Mesendoderm (in vitro differentiated cells): ENCODE measurements around the gene PDE3A.

Experiments
- DNase-seq: peaks from one replicate; pipeline ENCODE4 v3.0.0; 2013
- H2AK5ac ChIP-seq: 2 replicates; pipeline ENCODE4 v1.6.1; 2013; ENCODE audit warnings: low read length, inconsistent platforms
- H2BK120ac ChIP-seq: 2 replicates; pipeline ENCODE4 v1.6.1; 2013; ENCODE audit warnings: low read depth, mild to moderate bottlenecking, low read length, moderate library complexity, mixed read lengths
- H2BK15ac ChIP-seq: replicated peaks from 2 replicates; pipeline ENCODE4 v1.6.1; 2013; ENCODE audit warnings: low read depth, mild to moderate bottlenecking, moderate library complexity
- H2BK5ac ChIP-seq: 2 replicates; pipeline ENCODE4 v1.6.1; 2013; ENCODE audit warnings: low read length, inconsistent platforms
- H3K18ac ChIP-seq: 2 replicates; pipeline ENCODE4 v1.6.1; 2013; ENCODE audit warnings: mild to moderate bottlenecking, low read length, mixed read lengths
- H3K23ac ChIP-seq: one replicate; pipeline ENCODE4 v1.6.1; 2013; ENCODE audit warnings: low read length
- H3K27ac ChIP-seq: 2 replicates; pipeline ENCODE4 v1.5.1; 2013; ENCODE audit warnings: low read depth, mild to moderate bottlenecking, inconsistent platforms, low read length, moderate library complexity
- H3K27me3 ChIP-seq: 2 replicates; pipeline ENCODE4 v1.6.1; 2013; ENCODE audit warnings: low read length, control low read depth, mild to moderate bottlenecking, inconsistent platforms; ENCODE audit not compliant: insufficient read depth, poor library complexity
- H3K36me3 ChIP-seq: 2 replicates; pipeline ENCODE4 v1.6.1; 2013; ENCODE audit warnings: low read length, inconsistent platforms; ENCODE audit not compliant: control insufficient read depth, insufficient read depth
- H3K4ac ChIP-seq: one replicate; pipeline ENCODE4 v1.6.1; 2013; ENCODE audit warnings: low read depth, mild to moderate bottlenecking, low read length, moderate library complexity
- H3K4me1 ChIP-seq: 2 replicates; pipeline ENCODE4 v1.6.1; 2013; ENCODE audit warnings: low read depth, low read length, inconsistent platforms; ENCODE audit not compliant: control insufficient read depth
- H3K4me2 ChIP-seq: 2 replicates; pipeline ENCODE4 v1.6.1; 2013; ENCODE audit warnings: low read length
- H3K4me3 ChIP-seq: 2 replicates; pipeline ENCODE4 v1.5.1; 2013; ENCODE audit warnings: mild to moderate bottlenecking, low read length
- H3K56ac ChIP-seq: one replicate; pipeline ENCODE4 v1.6.1; 2013; ENCODE audit warnings: low read length
- H3K79me1 ChIP-seq: 2 replicates; pipeline ENCODE4 v1.6.1; 2013; ENCODE audit warnings: low read length, inconsistent platforms
- H3K79me2 ChIP-seq: 2 replicates; pipeline ENCODE4 v1.6.1; 2013; ENCODE audit warnings: mild to moderate bottlenecking, low read length; ENCODE audit not compliant: control insufficient read depth, insufficient read depth
- H3K9ac ChIP-seq: 2 replicates; pipeline ENCODE4 v1.6.1; 2013; ENCODE audit warnings: low read length, inconsistent platforms
- H4K5ac ChIP-seq: one replicate; pipeline ENCODE4 v1.6.1; 2013; ENCODE audit warnings: low read length
- H4K8ac ChIP-seq: one replicate; pipeline ENCODE4 v1.6.1; 2013; ENCODE audit warnings: low read depth, mild to moderate bottlenecking, control low read depth, low read length, moderate library complexity
- WGBS: extraction: QIAGEN DNeasy Blood & Tissue Kit; methylation state at CpG from one replicate; pipeline ENCODE4 v1.1.7; 2013; ENCODE audit warnings: low lambda C conversion rate, missing lambda C conversion rate; ENCODE audit not compliant: insufficient coverage; ENCODE audit errors: extremely low coverage; 5-methylcytosine and 5-hydroxymethylcytosine counted together

Gene PDE3A

DNA sequence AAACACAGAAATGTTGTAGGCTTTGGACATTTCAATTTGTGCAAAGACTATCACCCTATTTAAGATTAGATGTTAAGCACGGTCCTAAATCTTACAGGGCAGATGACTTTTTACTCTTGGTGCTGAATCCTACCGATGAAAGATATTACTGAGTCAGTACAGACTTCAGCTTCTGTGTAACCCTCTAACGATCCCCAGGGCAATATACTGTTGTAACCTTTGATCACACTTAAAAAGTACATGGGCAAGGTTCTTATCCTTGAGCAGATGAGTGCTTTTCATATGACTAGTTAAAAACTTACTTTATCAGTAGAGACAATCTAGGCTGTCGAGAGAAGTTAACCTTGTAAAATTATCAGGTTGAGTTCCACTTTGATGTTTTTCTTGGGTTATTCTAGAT lies 22.5 kb downstream of the PDE3A start:
- no CpG with 5 or more reads among the region's 4 CpGs for WGBS
- Histone ChIP-seq H3K9ac (no peak overlapping the region), H3K36me3 (no peaks in the 10 kb centered on the region), H3K4me3 (no peak overlapping the region), H2AK5ac (no peak overlapping the region), H3K27me3 (no peaks in the 10 kb centered on the region), H3K4me2 (no peak overlapping the region), H3K56ac (no peak overlapping the region), H3K23ac (no peak overlapping the region), H3K79me1 (no peaks in the 10 kb centered on the region), H4K5ac (no peak overlapping the region), H3K18ac (no peak overlapping the region), H2BK120ac (no peak overlapping the region), H3K79me2 (no peaks in the 10 kb centered on the region), H2BK5ac (no peak overlapping the region), H3K27ac (no peak overlapping the region), H3K4me1 (no peaks in the 10 kb centered on the region), H2BK15ac (no peak overlapping the region), H4K8ac (no peak overlapping the region), H3K4ac (no peak overlapping the region)
- DNase-seq: no peak

DNA sequence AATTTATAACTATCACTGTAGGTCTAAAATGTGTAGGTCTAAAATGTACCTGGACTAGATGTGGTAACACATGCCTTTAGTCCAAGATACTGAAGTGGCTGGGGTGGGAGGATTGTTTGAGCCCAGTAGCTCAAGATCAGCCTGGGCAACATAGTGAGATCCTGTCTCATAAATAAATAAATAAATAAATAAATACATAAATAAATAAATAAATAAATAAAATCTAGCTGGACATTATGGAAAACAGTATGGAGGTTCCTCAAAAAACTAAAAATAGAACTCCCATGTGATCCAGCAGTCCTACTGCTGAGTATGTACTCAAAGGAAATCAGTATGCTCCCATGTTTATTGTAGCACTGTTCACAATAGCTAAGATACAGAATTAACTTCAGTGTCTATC lies 24.0 kb downstream of the PDE3A start:
- peaks cover 1% of the 10 kb centered on the region for H3K27me3 ChIP-seq
- H3K18ac ChIP-seq: no peak overlapping the region
- no peak overlapping the region for H2BK5ac ChIP-seq
- H3K36me3 ChIP-seq: no peaks in the 10 kb centered on the region
- H3K4me1 ChIP-seq: no peaks in the 10 kb centered on the region
- H2BK120ac ChIP-seq: no peak overlapping the region
- H2AK5ac ChIP-seq: no peak overlapping the region
- no peak for DNase-seq
- H3K56ac ChIP-seq: no peak overlapping the region
- no peak overlapping the region for H3K23ac ChIP-seq
- no peaks in the 10 kb centered on the region for H3K79me1 ChIP-seq
- H3K27ac ChIP-seq: no peak overlapping the region
- H3K4me2 ChIP-seq: no peak overlapping the region
- no peaks in the 10 kb centered on the region for H3K79me2 ChIP-seq
- no peak overlapping the region for H4K5ac ChIP-seq
- no peak overlapping the region for H3K9ac ChIP-seq
- H3K4ac ChIP-seq: no peak overlapping the region
- no peak overlapping the region for H2BK15ac ChIP-seq
- no peak overlapping the region for H3K4me3 ChIP-seq
- H4K8ac ChIP-seq: no peak overlapping the region

DNA sequence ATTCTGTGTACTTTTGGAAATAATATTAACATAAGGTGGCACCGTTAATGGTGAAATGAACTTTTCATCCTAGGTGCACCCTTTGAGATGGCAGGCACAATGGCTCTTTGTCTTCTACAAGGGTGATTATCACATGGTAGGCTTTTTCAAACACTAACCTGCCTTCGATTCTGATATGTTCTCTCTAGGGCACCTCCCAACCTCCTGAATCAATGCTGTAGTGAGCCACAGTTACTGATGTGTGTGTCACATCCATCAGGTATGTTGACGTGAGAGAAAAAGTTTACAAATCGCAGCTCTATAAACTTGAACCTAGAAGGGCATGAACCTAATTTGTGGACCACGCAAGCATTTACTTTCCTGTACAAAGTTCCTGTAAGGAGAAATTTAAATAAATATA lies 25.4 kb downstream of the PDE3A start:
- Histone ChIP-seq H3K4me3 (no peak overlapping the region), H3K56ac (no peak overlapping the region)

DNA sequence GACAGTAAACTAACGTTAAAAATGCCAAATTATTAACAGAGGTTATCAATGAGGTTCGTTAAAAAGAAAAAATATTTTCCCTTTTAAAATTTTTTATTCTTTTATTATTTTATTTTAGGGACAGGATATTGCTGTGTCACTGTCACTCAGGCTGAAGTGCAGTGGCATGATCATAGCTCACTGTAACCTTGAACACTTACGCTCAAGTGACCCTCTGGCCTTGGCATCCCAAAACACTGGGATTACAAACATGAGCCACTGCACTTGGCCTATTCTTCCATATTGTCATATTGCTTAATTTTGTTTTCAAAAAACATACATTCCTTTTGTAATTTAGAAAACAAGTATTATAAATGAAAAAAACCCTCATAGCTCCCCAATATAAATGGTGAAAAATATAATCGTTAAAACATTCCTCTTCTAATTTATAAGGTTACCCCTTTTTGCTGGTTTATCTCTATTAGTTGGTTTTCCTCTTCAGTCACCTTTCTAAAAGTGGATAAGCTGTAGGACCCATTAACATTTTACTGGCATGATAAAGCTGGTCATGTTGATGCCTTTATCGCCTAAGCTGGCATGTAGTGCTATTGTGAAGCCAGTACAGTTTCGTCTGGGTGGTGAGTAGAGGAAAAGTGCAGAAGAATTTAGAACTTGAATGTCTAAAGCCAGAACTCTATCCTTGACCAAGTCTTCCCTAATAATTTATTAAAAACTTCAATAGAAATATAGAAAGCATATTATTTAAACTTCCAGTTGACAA lies 27.6 kb downstream of the PDE3A start:
- H4K8ac ChIP-seq: no peak overlapping the region
- no peaks in the 10 kb centered on the region for H3K36me3 ChIP-seq
- no peak overlapping the region for H3K18ac ChIP-seq
- H3K79me1 ChIP-seq: no peaks in the 10 kb centered on the region
- H3K79me2 ChIP-seq: no peaks in the 10 kb centered on the region
- WGBS: no CpG with 5 or more reads among the region's 6 CpGs
- H3K4ac ChIP-seq: no peak overlapping the region
- H4K5ac ChIP-seq: no peak overlapping the region
- no peak overlapping the region for H3K4me2 ChIP-seq
- no peak overlapping the region for H3K23ac ChIP-seq
- no peak overlapping the region for H2BK15ac ChIP-seq
- no peak overlapping the region for H2BK5ac ChIP-seq
- peaks cover 1% of the 10 kb centered on the region for H3K27me3 ChIP-seq
- H3K56ac ChIP-seq: no peak overlapping the region
- H3K4me1 ChIP-seq: no peaks in the 10 kb centered on the region
- no peak for DNase-seq
- no peak overlapping the region for H3K4me3 ChIP-seq
- no peak overlapping the region for H2AK5ac ChIP-seq
- no peak overlapping the region for H3K9ac ChIP-seq
- no peak overlapping the region for H3K27ac ChIP-seq
- H2BK120ac ChIP-seq: no peak overlapping the region

More for the DNA sequence above, 25.4 kb downstream of the PDE3A start:
- Histone ChIP-seq H4K8ac (no peak overlapping the region), H3K36me3 (no peaks in the 10 kb centered on the region), H3K4me2 (no peak overlapping the region), H3K79me2 (no peaks in the 10 kb centered on the region), H3K4me1 (no peaks in the 10 kb centered on the region), H3K4ac (no peak overlapping the region), H4K5ac (no peak overlapping the region), H3K9ac (no peak overlapping the region), H3K18ac (no peak overlapping the region), H2AK5ac (no peak overlapping the region), H3K79me1 (no peaks in the 10 kb centered on the region), H2BK15ac (no peak overlapping the region), H3K23ac (no peak overlapping the region), H2BK120ac (no peak overlapping the region), H3K27ac (no peak overlapping the region), H3K27me3 (peaks cover 1% of the 10 kb centered on the region), H2BK5ac (no peak overlapping the region)
- no CpG with 5 or more reads among the region's 5 CpGs for WGBS
- no peak for DNase-seq

DNA sequence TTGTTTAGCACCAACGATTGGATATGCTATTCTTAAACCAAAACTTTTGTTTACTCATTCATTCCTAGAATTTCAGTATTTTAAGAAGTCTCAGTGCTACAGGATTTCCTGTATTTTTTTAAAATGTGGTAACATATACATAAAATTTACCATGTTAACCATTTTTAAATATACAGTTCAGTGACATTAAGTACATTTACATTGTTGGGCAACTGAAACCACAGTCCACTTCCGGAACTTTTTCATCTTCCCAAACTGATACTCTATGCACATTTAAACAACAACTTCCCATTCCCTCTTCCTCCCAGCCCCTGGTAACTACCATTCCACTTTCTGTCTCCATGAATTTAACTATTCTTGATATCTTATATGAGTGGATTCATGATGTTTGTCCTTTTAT lies 30.3 kb downstream of the PDE3A start:
- Histone ChIP-seq H3K56ac (no peak overlapping the region), H3K27me3 (peaks cover 1% of the 10 kb centered on the region), H3K23ac (no peak overlapping the region), H3K4me1 (no peaks in the 10 kb centered on the region), H2BK15ac (no peak overlapping the region), H3K9ac (no peak overlapping the region), H3K79me1 (no peaks in the 10 kb centered on the region), H3K36me3 (no peaks in the 10 kb centered on the region), H4K8ac (no peak overlapping the region), H3K79me2 (no peaks in the 10 kb centered on the region), H3K27ac (no peak overlapping the region), H3K18ac (no peak overlapping the region), H2AK5ac (no peak overlapping the region), H3K4ac (no peak overlapping the region), H4K5ac (no peak overlapping the region), H3K4me2 (no peak overlapping the region), H2BK5ac (no peak overlapping the region), H3K4me3 (no peak overlapping the region), H2BK120ac (no peak overlapping the region)
- WGBS: no CpG with 5 or more reads among the region's 2 CpGs
- no peak for DNase-seq

DNA sequence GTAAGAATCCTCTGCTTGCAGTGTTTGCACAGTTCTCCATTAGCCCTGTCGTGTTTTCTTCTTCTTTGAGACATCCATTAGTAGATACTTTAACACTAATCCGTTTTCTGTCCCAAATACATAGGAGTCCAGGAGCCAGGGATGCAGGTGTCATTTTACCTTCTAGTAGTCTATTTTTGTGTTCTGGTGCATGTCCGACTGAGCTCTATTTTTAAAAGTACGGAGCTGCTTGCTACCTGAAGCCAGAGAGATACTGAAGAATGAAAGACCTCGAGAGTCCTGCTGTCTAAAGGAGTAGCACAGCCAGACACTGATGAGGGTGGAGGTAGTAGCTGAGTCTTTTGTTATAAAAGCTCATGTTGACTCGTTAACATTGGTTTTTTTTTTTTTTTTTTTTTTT lies 31.7 kb downstream of the PDE3A start:
- H3K9ac ChIP-seq: no peak overlapping the region
- H2BK5ac ChIP-seq: no peak overlapping the region
- no peaks in the 10 kb centered on the region for H3K79me2 ChIP-seq
- no peak overlapping the region for H3K56ac ChIP-seq
- H2BK15ac ChIP-seq: no peak overlapping the region
- no peak overlapping the region for H3K4me3 ChIP-seq
- no peaks in the 10 kb centered on the region for H3K4me1 ChIP-seq
- no peak overlapping the region for H3K23ac ChIP-seq
- no peak overlapping the region for H3K18ac ChIP-seq
- H2AK5ac ChIP-seq: no peak overlapping the region
- H3K27me3 ChIP-seq: peaks cover 1% of the 10 kb centered on the region
- no peak overlapping the region for H4K8ac ChIP-seq
- H4K5ac ChIP-seq: no peak overlapping the region
- H3K4me2 ChIP-seq: no peak overlapping the region
- H3K79me1 ChIP-seq: no peaks in the 10 kb centered on the region
- H3K27ac ChIP-seq: no peak overlapping the region
- no peak overlapping the region for H2BK120ac ChIP-seq
- no peak overlapping the region for H3K4ac ChIP-seq
- no peak for DNase-seq
- WGBS: no CpG with 5 or more reads among the region's 6 CpGs
- H3K36me3 ChIP-seq: no peaks in the 10 kb centered on the region
